H9 (cell line): ENCODE data around the gene ATPAF1. TPM values are rescaled to one million over a fixed set of nuclear protein-coding genes. Genes with fewer than 3 reads are reported as not detected.
A peak's percentile ranks its signal among the peaks of the same experiment; 100 is the strongest.
"Not testable (repeated sequence)": the region's sequence is repeated elsewhere in the genome, so short reads cannot be mapped to it uniquely, and the experiment has no call there.

Experiments
- DNase-seq: peaks from one replicate; pipeline ENCODE4 v3.0.0-alpha.2; 2017
- H2AFZ ChIP-seq: one replicate; pipeline ENCODE4 v1.6.1; 2013; ENCODE audit warnings: mild to moderate bottlenecking, low read length, control low read depth, moderate library complexity
- H2AK5ac ChIP-seq: 2 replicates; pipeline ENCODE4 v1.6.1; 2013; ENCODE audit warnings: low read length, control low read depth, mixed read lengths; ENCODE audit not compliant: insufficient read length
- H2BK120ac ChIP-seq: one replicate; pipeline ENCODE4 v1.6.1; 2013; ENCODE audit warnings: low read depth, mild to moderate bottlenecking, low read length, control low read depth, inconsistent platforms; ENCODE audit not compliant: poor library complexity, severe bottlenecking
- H2BK12ac ChIP-seq: 2 replicates; pipeline ENCODE4 v1.6.1; 2013; ENCODE audit warnings: low read length, control low read depth, mixed read lengths, low read depth; ENCODE audit not compliant: insufficient read length
- H2BK15ac ChIP-seq: 2 replicates; pipeline ENCODE4 v1.6.1; 2013; ENCODE audit warnings: low read depth, low read length, control low read depth
- H2BK20ac ChIP-seq: one replicate; pipeline ENCODE4 v1.6.1; 2013; ENCODE audit warnings: low read depth, mild to moderate bottlenecking, low read length, control low read depth, inconsistent platforms; ENCODE audit not compliant: poor library complexity, severe bottlenecking
- H2BK5ac ChIP-seq: 2 replicates; pipeline ENCODE4 v1.6.1; 2013; ENCODE audit warnings: low read length, control low read depth, mixed read lengths; ENCODE audit not compliant: insufficient read length
- H3K14ac ChIP-seq: 2 replicates; pipeline ENCODE4 v1.6.1; 2013; ENCODE audit warnings: low read length, control low read depth; ENCODE audit not compliant: insufficient read depth
- H3K18ac ChIP-seq: 2 replicates; pipeline ENCODE4 v1.6.1; 2013; ENCODE audit warnings: low read depth, mild to moderate bottlenecking, mixed read lengths, low read length, control low read depth; ENCODE audit not compliant: insufficient read length
- H3K23ac ChIP-seq: 2 replicates; pipeline ENCODE4 v1.6.1; 2013; ENCODE audit warnings: low read length, control low read depth, mixed read lengths, low read depth; ENCODE audit not compliant: insufficient read length
- H3K23me2 ChIP-seq: 2 replicates; pipeline ENCODE4 v1.6.1; 2013; ENCODE audit warnings: low read depth, mild to moderate bottlenecking, mixed read lengths, low read length, control low read depth; ENCODE audit not compliant: insufficient read length, poor library complexity, severe bottlenecking
- H3K27ac ChIP-seq: 2 replicates; pipeline ENCODE4 v1.5.1; 2013; ENCODE audit warnings: low read length, control low read depth, mixed read lengths, low read depth; ENCODE audit not compliant: insufficient read length
- H3K27me3 ChIP-seq: 2 replicates; pipeline ENCODE4 v1.6.1; 2013; ENCODE audit warnings: low read length, control low read depth, inconsistent platforms; ENCODE audit not compliant: insufficient read depth
- H3K4ac ChIP-seq: 2 replicates; pipeline ENCODE4 v1.6.1; 2013; ENCODE audit warnings: low read depth, mild to moderate bottlenecking, control low read depth, inconsistent platforms, low read length, moderate library complexity
- H3K4me1 ChIP-seq: 2 replicates; pipeline ENCODE4 v1.6.1; 2013; ENCODE audit warnings: low read length, control low read depth, inconsistent platforms; ENCODE audit not compliant: insufficient read depth
- H3K4me2 ChIP-seq: 2 replicates; pipeline ENCODE4 v1.6.1; 2013; ENCODE audit warnings: low read length, control low read depth, mixed read lengths; ENCODE audit not compliant: insufficient read length, insufficient read depth
- H3K56ac ChIP-seq: 2 replicates; pipeline ENCODE4 v1.6.1; 2013; ENCODE audit warnings: low read depth, mild to moderate bottlenecking, mixed read lengths, low read length, control low read depth; ENCODE audit not compliant: insufficient read length
- H3K79me1 ChIP-seq: 2 replicates; pipeline ENCODE4 v1.6.1; 2013; ENCODE audit warnings: low read depth, mild to moderate bottlenecking, moderate library complexity, low read length, control low read depth, inconsistent platforms; ENCODE audit not compliant: insufficient read depth, poor library complexity, severe bottlenecking
- H3K79me2 ChIP-seq: 2 replicates; pipeline ENCODE4 v1.6.1; 2013; ENCODE audit warnings: low read length, control low read depth, inconsistent platforms; ENCODE audit not compliant: insufficient read depth
- H3K9ac ChIP-seq: 2 replicates; pipeline ENCODE4 v1.6.1; 2013; ENCODE audit warnings: low read length, control low read depth, mixed read lengths; ENCODE audit not compliant: insufficient read length; ENCODE audit errors: extremely low read depth
- H3K9me3 ChIP-seq: one replicate; pipeline ENCODE4 v1.6.1; 2013; ENCODE audit warnings: low read depth, low read length, inconsistent platforms; ENCODE audit not compliant: control insufficient read depth
- H3T11ph ChIP-seq: one replicate; pipeline ENCODE4 v1.6.1; 2013; ENCODE audit warnings: mild to moderate bottlenecking, low read length, control low read depth, inconsistent platforms
- H4K20me1 ChIP-seq: one replicate; pipeline ENCODE4 v1.6.1; 2013; ENCODE audit not compliant: control insufficient read depth, insufficient read length, insufficient read depth
- H4K5ac ChIP-seq: 2 replicates; pipeline ENCODE4 v1.6.1; 2013; ENCODE audit warnings: low read depth, mild to moderate bottlenecking, mixed read lengths, low read length, control low read depth; ENCODE audit not compliant: insufficient read length
- H4K8ac ChIP-seq: replicated peaks from 2 replicates; pipeline ENCODE4 v1.6.1; 2013; ENCODE audit warnings: low read length, control low read depth, mixed read lengths, low read depth; ENCODE audit not compliant: insufficient read length
- H4K91ac ChIP-seq: 2 replicates; pipeline ENCODE4 v1.6.1; 2013; ENCODE audit warnings: low read depth, mild to moderate bottlenecking, moderate library complexity, mixed read lengths, low read length, control low read depth; ENCODE audit not compliant: insufficient read length
- H3K27ac Mint-ChIP-seq, 3 experiments: 2 replicates in 2 of 3; 3 replicates in 1 of 3; pipeline ENCODE4 v1.8.0; 2020 to 2021; ENCODE audit warnings: mixed read lengths in 3 of 3, mild to moderate bottlenecking in 1 of 3, moderate library complexity in 1 of 3
- H3K27me3 Mint-ChIP-seq: 2 replicates; pipeline ENCODE4 v1.8.0; 2021; ENCODE audit warnings: low read depth, mild to moderate bottlenecking, moderate library complexity, mixed read lengths
- H3K36me3 Mint-ChIP-seq, 3 experiments: 2 replicates in 2 of 3; 3 replicates in 1 of 3; pipeline ENCODE4 v1.8.0; 2020 to 2021; ENCODE audit warnings: low read depth in 3 of 3, mixed read lengths in 3 of 3; ENCODE audit not compliant: insufficient read depth in 1 of 3
- H3K4me1 Mint-ChIP-seq, 2 experiments: 2 replicates each; pipeline ENCODE4 v1.8.0; 2020; ENCODE audit warnings: mixed read lengths in 2 of 2
- H3K4me3 Mint-ChIP-seq, 2 experiments: 2 replicates in 1 of 2; 3 replicates in 1 of 2; pipeline ENCODE4 v1.8.0; 2020 to 2021; ENCODE audit warnings: mild to moderate bottlenecking in 2 of 2, mixed read lengths in 2 of 2, moderate library complexity in 1 of 2
- H3K9me3 Mint-ChIP-seq, 2 experiments: 2 replicates in 1 of 2; 3 replicates in 1 of 2; pipeline ENCODE4 v1.8.0; 2020; ENCODE audit warnings: mild to moderate bottlenecking in 2 of 2, mixed read lengths in 2 of 2, moderate library complexity in 1 of 2
- CTCF ChIP-seq: fragments of 200-600 bp; sonication (generic); conservative IDR thresholded peaks from 3 replicates; pipeline ENCODE4 v1.8.0; 2021; ENCODE audit warnings: antibody characterized with exemption, mild to moderate bottlenecking
- WGBS: extraction: QIAGEN DNeasy Blood & Tissue Kit; methylation state at CpG from one replicate; pipeline ENCODE4 v1.1.7; 2013; ENCODE audit warnings: missing lambda C conversion rate, low lambda C conversion rate, mixed read lengths; ENCODE audit not compliant: insufficient read length; ENCODE audit errors: extremely low coverage; 5-methylcytosine and 5-hydroxymethylcytosine counted together
- total RNA-seq: library from RNA; stranded (reverse); gene quantifications from 2 replicates; pipeline ENCODE4 v1.2.1, GENCODE V29; 2021

ATPAF1 gene
- total RNA-seq, 1 experiment from 2014 or later: 57.3 TPM

GRCh38 chr1:46655848-46656247 is 12.3 kb downstream of the ATPAF1 start:
- Histone ChIP-seq H4K5ac (no peak overlapping the region), H3K14ac (no peak overlapping the region), H3K4ac (no peak overlapping the region), H2AFZ (no peak overlapping the region), H3K9me3 (no peaks in the 10 kb centered on the region), H2BK120ac (no peak overlapping the region), H4K20me1 (no peaks in the 10 kb centered on the region), H3K56ac (no peak overlapping the region), H3K9ac (no peak overlapping the region), H3K4me2 (no peak overlapping the region), H2BK12ac (no peak overlapping the region), H3K23ac (no peak overlapping the region), H3K18ac (no peak overlapping the region), H2BK5ac (no peak overlapping the region), H3K27me3 (no peaks in the 10 kb centered on the region), H3K4me1 (no peaks in the 10 kb centered on the region), H4K8ac (no peak overlapping the region), H3K27ac (no peak overlapping the region), H4K91ac (no peak overlapping the region), H3K79me2 (no peaks in the 10 kb centered on the region), H3K23me2 (no peaks in the 10 kb centered on the region), H2BK20ac (no peak overlapping the region), H3K79me1 (no peaks in the 10 kb centered on the region), H2AK5ac (no peak overlapping the region), H3T11ph (no peak overlapping the region), H2BK15ac (no peak overlapping the region)
- Mint-ChIP-seq H3K27me3 (no peaks in the 10 kb centered on the region), H3K4me3 (no peak overlapping the region), H3K4me1 (no peaks in the 10 kb centered on the region), H3K36me3 (peaks cover 18 to 59% (median 43%) of the 10 kb centered on the region in 3 experiments; a peak in 6 of 7 replicates), H3K9me3 (no peaks in the 10 kb centered on the region), H3K27ac (no peak overlapping the region)
- DNase-seq: no peak
- 0 out of 3 replicates have a peak, but pooled peaks have one; percentile 9 for TF ChIP-seq CTCF

- H2BK5ac ChIP-seq, H3T11ph ChIP-seq, H3K23me2 ChIP-seq, H3K27me3 ChIP-seq, H4K91ac ChIP-seq, H3K56ac ChIP-seq, H3K18ac ChIP-seq, H3K9me3 Mint-ChIP-seq, H3K4me2 ChIP-seq, H3K79me1 ChIP-seq, H3K79me2 ChIP-seq, H3K9ac ChIP-seq, H3K4me3 Mint-ChIP-seq, H2AK5ac ChIP-seq, H4K20me1 ChIP-seq, H2BK15ac ChIP-seq, H3K4me1 ChIP-seq, DNase-seq, H4K5ac ChIP-seq, H2BK12ac ChIP-seq, H2BK120ac ChIP-seq, H3K27me3 Mint-ChIP-seq, H3K14ac ChIP-seq, H3K4me1 Mint-ChIP-seq, H4K8ac ChIP-seq, H2BK20ac ChIP-seq, H3K27ac Mint-ChIP-seq, H3K23ac ChIP-seq, H2AFZ ChIP-seq, H3K27ac ChIP-seq, H3K9me3 ChIP-seq, H3K4ac ChIP-seq: not testable (repeated sequence)
- H3K36me3 Mint-ChIP-seq: peaks cover 29 to 70% (median 50%) of the 10 kb centered on the region in 3 experiments; a peak in 6 of 7 replicates
- WGBS: no CpG with 5 or more reads among the region's 2 CpGs
Observed at GRCh38 chr1:46654698-46655097, 13.5 kb downstream of the ATPAF1 start.
